ENCODE measurements around the gene PIP4K2C. TPM values are rescaled to one million over a fixed set of nuclear protein-coding genes. Genes with fewer than 3 reads are reported as not detected.

Gene PIP4K2C
- total and polyA plus RNA-seq, 2 of the 4 experiments (the other 2 are of a cell fraction): 12.5 to 23.1 TPM

DNA sequence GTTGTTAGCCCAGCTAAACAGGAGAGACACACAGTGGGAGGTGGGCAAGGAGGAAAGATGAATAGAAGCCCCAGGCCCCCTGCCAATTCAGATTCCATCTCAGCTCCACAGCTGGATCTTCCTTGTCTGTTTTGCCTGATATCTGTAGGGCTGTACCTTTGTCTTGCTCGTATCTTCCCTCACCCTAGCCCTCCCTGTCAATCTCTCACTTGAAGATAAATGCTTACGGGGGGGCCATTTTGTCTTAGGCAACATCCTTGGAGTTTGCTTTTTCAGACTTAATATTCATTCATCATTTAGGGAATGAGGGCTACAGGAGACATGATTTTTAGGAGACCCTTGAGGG is 38.7 kb upstream of the PIP4K2C start:
- ChIA-PET CTCF (interaction anchor here (1.0 kb wide), 1 partner anchor 80 kb away, joined by 3 read pairs; the partner anchor contains the start of gene B4GALNT1), POLR2A (ENCODE audit: unreplicated experiment) (no interaction called here)
- dilution Hi-C loops (cut with HindIII; ENCODE audit: low sequenced_read_pairs, unreplicated experiment): loop anchor here (25.0 kb wide), 1 partner anchor 110 kb away; no protein-coding TSS in a partner anchor
- peaks cover 7% of the 10 kb centered on the region; the same call in 1 of the 2 replicates for H3K9me1 ChIP-seq (ENCODE audit: insufficient read depth, low read length)
- no peak overlapping the region for H4K5ac ChIP-seq (ENCODE audit: low read depth, low read length)
- no peak overlapping the region for H3K56ac ChIP-seq (ENCODE audit: extremely low read depth, insufficient read depth, low read length)
- DNase-seq: no peak
- H2BK120ac ChIP-seq (ENCODE audit: low read depth, low read length): no peak overlapping the region
- no peak overlapping the region for H2AK9ac ChIP-seq (replicated peaks; ENCODE audit: low read depth, low read length, poor library complexity)
- no peak overlapping the region for H3K18ac ChIP-seq (ENCODE audit: low read depth, low read length)
- no peak for ATAC-seq (ENCODE audit: low read depth)
- H3K4me2 ChIP-seq (ENCODE audit: low read depth, low read length): no peak overlapping the region
- H3K36me3 ChIP-seq (ENCODE audit: control insufficient read depth, insufficient read depth, low read length): no peaks in the 10 kb centered on the region
- peaks cover 46% of the 10 kb centered on the region for H3K27me3 ChIP-seq (ENCODE audit: control insufficient read depth, insufficient read depth, low read length)
- no peak overlapping the region for H3K4ac ChIP-seq (ENCODE audit: low read depth, low read length)
- BruUV-seq (replicated peaks): no TSS peak
- H2AK5ac ChIP-seq (ENCODE audit: low read depth, low read length): no peak overlapping the region
- H2BK15ac ChIP-seq (ENCODE audit: low read depth, low read length): no peak overlapping the region
- intact Hi-C loops (cut with micrococcal nuclease): no loop called here
- no peak overlapping the region for H3K4me3 ChIP-seq (ENCODE audit: insufficient read depth, low read depth, low read length)
- no peaks in the 10 kb centered on the region for H4K20me1 ChIP-seq (ENCODE audit: insufficient read depth, low read length)
- H3K23ac ChIP-seq (ENCODE audit: low read depth, low read length): no peak overlapping the region
- H3K14ac ChIP-seq (replicated peaks; ENCODE audit: low read depth, low read length): no peak overlapping the region
- H3K79me1 ChIP-seq (ENCODE audit: low read depth in 1 of 2, low read length in 2 of 2): peaks cover 0 to 4% of the 10 kb centered on the region in 2 experiments; a peak in 1 of 4 replicates
- H2AFZ ChIP-seq (replicated peaks; ENCODE audit: low read length, poor library complexity): no peak overlapping the region
- H2BK5ac ChIP-seq (ENCODE audit: low read depth, low read length, poor library complexity, severe bottlenecking): no peak overlapping the region
- H3K9ac ChIP-seq (ENCODE audit: low read depth, low read length): no peak overlapping the region
- H4K91ac ChIP-seq (ENCODE audit: insufficient read depth, low read depth, low read length): no peak overlapping the region
- H3K4me1 ChIP-seq (ENCODE audit: control insufficient read depth, insufficient read depth, low read length): peaks cover 3% of the 10 kb centered on the region
- no peak overlapping the region for H4K8ac ChIP-seq (ENCODE audit: low read depth in 2 of 2, low read length in 2 of 2)
- TF ChIP-seq MAFK (IDR thresholded peaks at IDR 0.05; ENCODE audit: low read depth, low read length): no peak
- no peak for TF ChIP-seq MAZ (IDR thresholded peaks at IDR 0.05; ENCODE audit: borderline replicate concordance, low read depth, low read length)
- TF ChIP-seq RCOR1 (IDR thresholded peaks at IDR 0.05; ENCODE audit: insufficient replicate concordance, low read length): no peak
- TF ChIP-seq FOS (IDR thresholded peaks at IDR 0.05; ENCODE audit: low read depth, low read length): no peak
- TF ChIP-seq CEBPB (IDR thresholded peaks at IDR 0.05; ENCODE audit: low read depth, low read length): no peak
- no peak for TF ChIP-seq NFE2L2 (IDR thresholded peaks at IDR 0.05; ENCODE audit: low read depth, low read length)
- TF ChIP-seq, protein P1, sequence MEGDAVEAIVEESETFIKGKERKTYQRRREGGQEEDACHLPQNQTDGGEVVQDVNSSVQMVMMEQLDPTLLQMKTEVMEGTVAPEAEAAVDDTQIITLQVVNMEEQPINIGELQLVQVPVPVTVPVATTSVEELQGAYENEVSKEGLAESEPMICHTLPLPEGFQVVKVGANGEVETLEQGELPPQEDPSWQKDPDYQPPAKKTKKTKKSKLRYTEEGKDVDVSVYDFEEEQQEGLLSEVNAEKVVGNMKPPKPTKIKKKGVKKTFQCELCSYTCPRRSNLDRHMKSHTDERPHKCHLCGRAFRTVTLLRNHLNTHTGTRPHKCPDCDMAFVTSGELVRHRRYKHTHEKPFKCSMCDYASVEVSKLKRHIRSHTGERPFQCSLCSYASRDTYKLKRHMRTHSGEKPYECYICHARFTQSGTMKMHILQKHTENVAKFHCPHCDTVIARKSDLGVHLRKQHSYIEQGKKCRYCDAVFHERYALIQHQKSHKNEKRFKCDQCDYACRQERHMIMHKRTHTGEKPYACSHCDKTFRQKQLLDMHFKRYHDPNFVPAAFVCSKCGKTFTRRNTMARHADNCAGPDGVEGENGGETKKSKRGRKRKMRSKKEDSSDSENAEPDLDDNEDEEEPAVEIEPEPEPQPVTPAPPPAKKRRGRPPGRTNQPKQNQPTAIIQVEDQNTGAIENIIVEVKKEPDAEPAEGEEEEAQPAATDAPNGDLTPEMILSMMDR (conservative IDR thresholded peaks at IDR 0.05; ENCODE audit: low read depth, low read length): no peak
- no peak for TF ChIP-seq BHLHE40 (IDR thresholded peaks at IDR 0.05; ENCODE audit: low read depth, low read length)
- TF ChIP-seq MXI1 (IDR thresholded peaks at IDR 0.05; ENCODE audit: borderline replicate concordance, low read depth, low read length): no peak
- no peak for TF ChIP-seq SMC3 (IDR thresholded peaks at IDR 0.05; ENCODE audit: low read depth, low read length)
- no peak for TF ChIP-seq RAD21 (IDR thresholded peaks at IDR 0.05; ENCODE audit: low read length)
- no peak for TF ChIP-seq CHD1 (IDR thresholded peaks at IDR 0.05; ENCODE audit: low read depth, low read length)
- TF ChIP-seq, protein P2, sequence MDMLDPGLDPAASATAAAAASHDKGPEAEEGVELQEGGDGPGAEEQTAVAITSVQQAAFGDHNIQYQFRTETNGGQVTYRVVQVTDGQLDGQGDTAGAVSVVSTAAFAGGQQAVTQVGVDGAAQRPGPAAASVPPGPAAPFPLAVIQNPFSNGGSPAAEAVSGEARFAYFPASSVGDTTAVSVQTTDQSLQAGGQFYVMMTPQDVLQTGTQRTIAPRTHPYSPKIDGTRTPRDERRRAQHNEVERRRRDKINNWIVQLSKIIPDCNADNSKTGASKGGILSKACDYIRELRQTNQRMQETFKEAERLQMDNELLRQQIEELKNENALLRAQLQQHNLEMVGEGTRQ (IDR thresholded peaks at IDR 0.05; ENCODE audit: low read depth, low read length): no peak
- TF ChIP-seq POLR2A (IDR thresholded peaks at IDR 0.05; ENCODE audit: low read depth, low read length): no peak
- TF ChIP-seq, protein P3, sequence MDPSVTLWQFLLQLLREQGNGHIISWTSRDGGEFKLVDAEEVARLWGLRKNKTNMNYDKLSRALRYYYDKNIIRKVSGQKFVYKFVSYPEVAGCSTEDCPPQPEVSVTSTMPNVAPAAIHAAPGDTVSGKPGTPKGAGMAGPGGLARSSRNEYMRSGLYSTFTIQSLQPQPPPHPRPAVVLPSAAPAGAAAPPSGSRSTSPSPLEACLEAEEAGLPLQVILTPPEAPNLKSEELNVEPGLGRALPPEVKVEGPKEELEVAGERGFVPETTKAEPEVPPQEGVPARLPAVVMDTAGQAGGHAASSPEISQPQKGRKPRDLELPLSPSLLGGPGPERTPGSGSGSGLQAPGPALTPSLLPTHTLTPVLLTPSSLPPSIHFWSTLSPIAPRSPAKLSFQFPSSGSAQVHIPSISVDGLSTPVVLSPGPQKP (IDR thresholded peaks at IDR 0.05; ENCODE audit: borderline replicate concordance, low read depth, low read length): no peak
- no peak for TF ChIP-seq RFX5 (IDR thresholded peaks at IDR 0.05; ENCODE audit: low read depth, low read length)
- H2BK20ac ChIP-seq (ENCODE audit: low read depth, low read length): no peak overlapping the region
- no peak overlapping the region for H3K27ac ChIP-seq (ENCODE audit: insufficient read depth, low read length)
- in situ Hi-C loops (cut with MboI; ENCODE audit: low sequenced_read_pairs): no loop called here
- no CpG with 5 or more reads among the region's 2 CpGs for WGBS, 2 experiments (ENCODE audit: extremely low coverage in 2 of 2, insufficient read length in 1 of 2)
- no peaks in the 10 kb centered on the region for H3K9me3 ChIP-seq (ENCODE audit: control insufficient read depth, insufficient read depth, low read length)

All from IMR-90 (cell line).